GM23338 (cell line): ENCODE results near the gene TMEM204. TPM values are rescaled to one million over a fixed set of nuclear protein-coding genes. Genes with fewer than 3 reads are reported as not detected.

ENCODE experiments used
- ATAC-seq: fragments of 200-7000 bp; cut with Tn5 transposase; 3 replicates; pipeline ENCODE4 v1.9.1; 2020
- DNase-seq: peaks from one replicate; pipeline ENCODE4 v3.0.0-alpha.2; 2015; ENCODE audit warnings: low spot score
- H2AFZ ChIP-seq: fragments of 200-600 bp; sonication (generic); 2 replicates; pipeline ENCODE4 v1.8.0; 2016; ENCODE audit warnings: antibody characterized with exemption, mild to moderate bottlenecking, moderate library complexity
- H3F3A ChIP-seq: fragments of 200-600 bp; sonication (generic); replicated peaks from 2 replicates; pipeline ENCODE4 v1.8.0; 2017; ENCODE audit warnings: antibody characterized with exemption, mixed run types, low read depth
- H3K27ac ChIP-seq: fragments of 200-600 bp; sonication (generic); 2 replicates; pipeline ENCODE4 v1.6.1; 2016; ENCODE audit warnings: low read depth
- H3K27me3 ChIP-seq: fragments of 200-600 bp; sonication (generic); 2 replicates; pipeline ENCODE4 v1.8.0; 2016; ENCODE audit warnings: mild to moderate bottlenecking, mixed run types, moderate library complexity; ENCODE audit not compliant: insufficient read depth
- H3K36me3 ChIP-seq: fragments of 200-600 bp; sonication (generic); 2 replicates; pipeline ENCODE4 v1.8.0; 2016; ENCODE audit warnings: mild to moderate bottlenecking; ENCODE audit not compliant: insufficient read depth
- H3K4me1 ChIP-seq: fragments of 200-600 bp; sonication (generic); 2 replicates; pipeline ENCODE4 v1.8.0; 2016; ENCODE audit warnings: mild to moderate bottlenecking, moderate library complexity; ENCODE audit not compliant: insufficient read depth
- H3K4me2 ChIP-seq: fragments of 200-600 bp; sonication (generic); 2 replicates; pipeline ENCODE4 v1.7.1; 2017; ENCODE audit warnings: mixed run types
- H3K4me3 ChIP-seq: fragments of 200-600 bp; sonication (generic); 2 replicates; pipeline ENCODE4 v1.6.1; 2016; ENCODE audit warnings: mixed run types
- H3K79me2 ChIP-seq: fragments of 200-600 bp; sonication (generic); replicated peaks from 2 replicates; pipeline ENCODE4 v1.8.0; 2017; ENCODE audit warnings: mild to moderate bottlenecking; ENCODE audit not compliant: insufficient read depth
- H3K9me2 ChIP-seq: fragments of 200-600 bp; sonication (generic); 2 replicates; pipeline ENCODE4 v1.8.0; 2017; ENCODE audit not compliant: insufficient read depth
- H4K20me1 ChIP-seq: fragments of 200-600 bp; sonication (generic); replicated peaks from 2 replicates; pipeline ENCODE4 v1.8.0; 2017; ENCODE audit warnings: mild to moderate bottlenecking; ENCODE audit not compliant: insufficient read depth
- H3K27ac Mint-ChIP-seq: 2 replicates; pipeline ENCODE4 v1.8.0; 2020; ENCODE audit warnings: inconsistent platforms, mild to moderate bottlenecking, moderate library complexity, mixed read lengths
- H3K27me3 Mint-ChIP-seq: 3 replicates; pipeline ENCODE4 v1.8.0; 2022; ENCODE audit warnings: low read depth, mild to moderate bottlenecking, moderate library complexity, mixed read lengths, inconsistent platforms; ENCODE audit not compliant: insufficient read depth, poor library complexity
- H3K36me3 Mint-ChIP-seq: 3 replicates; pipeline ENCODE4 v1.8.0; 2021; ENCODE audit warnings: low read depth, mild to moderate bottlenecking, inconsistent platforms, moderate library complexity, mixed read lengths
- H3K4me1 Mint-ChIP-seq: 3 replicates; pipeline ENCODE4 v1.8.0; 2020; ENCODE audit warnings: mild to moderate bottlenecking, inconsistent platforms, mixed read lengths
- H3K4me3 Mint-ChIP-seq: 3 replicates; pipeline ENCODE4 v1.8.0; 2021; ENCODE audit warnings: moderate library complexity, mild to moderate bottlenecking, inconsistent platforms, mixed read lengths
- H3K9me3 Mint-ChIP-seq: 3 replicates; pipeline ENCODE4 v1.8.0; 2020; ENCODE audit warnings: moderate library complexity, mild to moderate bottlenecking, inconsistent platforms, mixed read lengths
- CREB1 ChIP-seq: fragments of 250-450 bp; sonication (Bioruptor Pico); IDR thresholded peaks from 2 replicates; pipeline ENCODE4 v1.5.0; 2020; ENCODE audit warnings: low read depth, mild to moderate bottlenecking, moderate library complexity
- ETS1 ChIP-seq: IDR thresholded peaks from 2 replicates; pipeline ENCODE4 v1.6.1; 2016; ENCODE audit warnings: antibody characterized with exemption
- EZH2 ChIP-seq: fragments of 200-600 bp; sonication (generic); IDR thresholded peaks from one replicate; pipeline ENCODE4 v1.8.0; 2017; ENCODE audit warnings: antibody characterized with exemption, mild to moderate bottlenecking, low read depth; ENCODE audit not compliant: unreplicated experiment
- EZH2phosphoT487 ChIP-seq: fragments of 200-600 bp; sonication (generic); IDR thresholded peaks from one replicate; pipeline ENCODE4 v1.8.1; 2018; ENCODE audit warnings: antibody characterized with exemption; ENCODE audit not compliant: unreplicated experiment
- JUNB ChIP-seq: IDR thresholded peaks from one replicate; pipeline ENCODE4 v1.6.1; 2016; ENCODE audit warnings: antibody characterized with exemption; ENCODE audit not compliant: unreplicated experiment
- NANOG ChIP-seq: IDR thresholded peaks from 2 replicates; pipeline ENCODE4 v1.6.1; 2016; ENCODE audit warnings: antibody characterized with exemption, borderline replicate concordance
- POLR2AphosphoS5 ChIP-seq: IDR thresholded peaks from 2 replicates; pipeline ENCODE4 v1.6.1; 2016; ENCODE audit warnings: antibody characterized with exemption, low read depth
- STAT1 ChIP-seq: IDR thresholded peaks from one replicate; pipeline ENCODE4 v1.6.1; 2016; ENCODE audit warnings: antibody characterized with exemption; ENCODE audit not compliant: unreplicated experiment
- ZNF114 ChIP-seq: fragments of 250-450 bp; sonication (Bioruptor Pico); IDR thresholded peaks from 2 replicates; pipeline ENCODE4 v1.5.0; 2020; ENCODE audit warnings: mild to moderate bottlenecking, moderate library complexity
- ZNF331 ChIP-seq: fragments of 250-450 bp; sonication (Bioruptor Pico); IDR thresholded peaks from 2 replicates; pipeline ENCODE4 v1.5.0; 2020; ENCODE audit warnings: low read depth, mild to moderate bottlenecking, moderate library complexity
- polyA plus RNA-seq: library from polyadenylated mRNA; unstranded; fragments of >200 nt; fragmentation: Nextera tagmentation; extraction: Ambion mirVana; gene quantifications from 2 replicates; pipeline ENCODE4 v1.2.1, GENCODE V29; 2016
- total RNA-seq: library from RNA; depleted of rRNA; stranded (reverse); fragments of >200 nt; shearing (Covaris generic); gene quantifications from 2 replicates; pipeline ENCODE4 v1.2.3, GENCODE V29; 2014
- TF ChIP-seq, protein P1 (sequence below), 2 experiments: fragments of 200-600 bp in 1 of 2; sonication (generic) in 1 of 2; conservative IDR thresholded peaks; 2 replicates each; pipeline versions ENCODE4 v1.5.1 to v1.6.1; 2016 to 2017; ENCODE audit warnings: antibody characterized with exemption in 2 of 2, low read depth in 2 of 2, mild to moderate bottlenecking in 2 of 2, moderate library complexity in 1 of 2
- TF ChIP-seq, protein P2 (sequence below): IDR thresholded peaks from one replicate; pipeline ENCODE4 v1.6.1; 2018; ENCODE audit warnings: antibody characterized with exemption; ENCODE audit not compliant: unreplicated experiment

The TMEM204 gene
- total and polyA plus RNA-seq, 2 experiments from 2014 or later: 0.14 to 0.21 TPM

- Histone ChIP-seq H3F3A (no peaks in the 10 kb centered on the region), H3K4me2 (no peak overlapping the region), H3K27ac (no peak overlapping the region), H4K20me1 (no peaks in the 10 kb centered on the region), H3K4me1 (no peaks in the 10 kb centered on the region), H3K27me3 (no peaks in the 10 kb centered on the region), H3K9me2 (no peaks in the 10 kb centered on the region), H3K79me2 (no peaks in the 10 kb centered on the region), H3K36me3 (no peaks in the 10 kb centered on the region), H3K4me3 (no peak overlapping the region), H2AFZ (no peak overlapping the region)
- Mint-ChIP-seq H3K9me3 (no peaks in the 10 kb centered on the region), H3K4me3 (no peak overlapping the region), H3K4me1 (peaks cover 2% of the 10 kb centered on the region; the same call in 1 of the 3 replicates), H3K27ac (no peak overlapping the region), H3K36me3 (no peaks in the 10 kb centered on the region; the same call in 2 of the 3 replicates), H3K27me3 (peaks cover 6% of the 10 kb centered on the region)
- no peak for ATAC-seq
- no peak for TF ChIP-seq ETS1
- TF ChIP-seq, protein P1, sequence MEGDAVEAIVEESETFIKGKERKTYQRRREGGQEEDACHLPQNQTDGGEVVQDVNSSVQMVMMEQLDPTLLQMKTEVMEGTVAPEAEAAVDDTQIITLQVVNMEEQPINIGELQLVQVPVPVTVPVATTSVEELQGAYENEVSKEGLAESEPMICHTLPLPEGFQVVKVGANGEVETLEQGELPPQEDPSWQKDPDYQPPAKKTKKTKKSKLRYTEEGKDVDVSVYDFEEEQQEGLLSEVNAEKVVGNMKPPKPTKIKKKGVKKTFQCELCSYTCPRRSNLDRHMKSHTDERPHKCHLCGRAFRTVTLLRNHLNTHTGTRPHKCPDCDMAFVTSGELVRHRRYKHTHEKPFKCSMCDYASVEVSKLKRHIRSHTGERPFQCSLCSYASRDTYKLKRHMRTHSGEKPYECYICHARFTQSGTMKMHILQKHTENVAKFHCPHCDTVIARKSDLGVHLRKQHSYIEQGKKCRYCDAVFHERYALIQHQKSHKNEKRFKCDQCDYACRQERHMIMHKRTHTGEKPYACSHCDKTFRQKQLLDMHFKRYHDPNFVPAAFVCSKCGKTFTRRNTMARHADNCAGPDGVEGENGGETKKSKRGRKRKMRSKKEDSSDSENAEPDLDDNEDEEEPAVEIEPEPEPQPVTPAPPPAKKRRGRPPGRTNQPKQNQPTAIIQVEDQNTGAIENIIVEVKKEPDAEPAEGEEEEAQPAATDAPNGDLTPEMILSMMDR (conservative IDR thresholded peaks at IDR 0.05; ENCODE audit: low read depth in 2 of 2): no peak
- no peak for TF ChIP-seq JUNB
- no peak for TF ChIP-seq CREB1 (CRISPR knock-in tag)
- TF ChIP-seq, protein P2, sequence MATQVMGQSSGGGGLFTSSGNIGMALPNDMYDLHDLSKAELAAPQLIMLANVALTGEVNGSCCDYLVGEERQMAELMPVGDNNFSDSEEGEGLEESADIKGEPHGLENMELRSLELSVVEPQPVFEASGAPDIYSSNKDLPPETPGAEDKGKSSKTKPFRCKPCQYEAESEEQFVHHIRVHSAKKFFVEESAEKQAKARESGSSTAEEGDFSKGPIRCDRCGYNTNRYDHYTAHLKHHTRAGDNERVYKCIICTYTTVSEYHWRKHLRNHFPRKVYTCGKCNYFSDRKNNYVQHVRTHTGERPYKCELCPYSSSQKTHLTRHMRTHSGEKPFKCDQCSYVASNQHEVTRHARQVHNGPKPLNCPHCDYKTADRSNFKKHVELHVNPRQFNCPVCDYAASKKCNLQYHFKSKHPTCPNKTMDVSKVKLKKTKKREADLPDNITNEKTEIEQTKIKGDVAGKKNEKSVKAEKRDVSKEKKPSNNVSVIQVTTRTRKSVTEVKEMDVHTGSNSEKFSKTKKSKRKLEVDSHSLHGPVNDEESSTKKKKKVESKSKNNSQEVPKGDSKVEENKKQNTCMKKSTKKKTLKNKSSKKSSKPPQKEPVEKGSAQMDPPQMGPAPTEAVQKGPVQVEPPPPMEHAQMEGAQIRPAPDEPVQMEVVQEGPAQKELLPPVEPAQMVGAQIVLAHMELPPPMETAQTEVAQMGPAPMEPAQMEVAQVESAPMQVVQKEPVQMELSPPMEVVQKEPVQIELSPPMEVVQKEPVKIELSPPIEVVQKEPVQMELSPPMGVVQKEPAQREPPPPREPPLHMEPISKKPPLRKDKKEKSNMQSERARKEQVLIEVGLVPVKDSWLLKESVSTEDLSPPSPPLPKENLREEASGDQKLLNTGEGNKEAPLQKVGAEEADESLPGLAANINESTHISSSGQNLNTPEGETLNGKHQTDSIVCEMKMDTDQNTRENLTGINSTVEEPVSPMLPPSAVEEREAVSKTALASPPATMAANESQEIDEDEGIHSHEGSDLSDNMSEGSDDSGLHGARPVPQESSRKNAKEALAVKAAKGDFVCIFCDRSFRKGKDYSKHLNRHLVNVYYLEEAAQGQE: no peak
- no peak for TF ChIP-seq ZNF331 (CRISPR knock-in tag)
- TF ChIP-seq EZH2phosphoT487: no peak
- TF ChIP-seq POLR2AphosphoS5: no peak
- no peak for TF ChIP-seq EZH2
- TF ChIP-seq STAT1: no peak
- TF ChIP-seq NANOG: no peak
- no peak for TF ChIP-seq ZNF114 (CRISPR knock-in tag)
- no peak for DNase-seq
These were observed 1.9 kb upstream of the TMEM204 start for GRCh38 chr16:1531638-1531910.
